Measurements from ENCODE around the gene ASAP3.

The ASAP3 gene

GRCh38 chr1:23475641-23476040, 8.3 kb downstream of the ASAP3 start:
- ATAC-seq (replicated peaks) (no peak), DNase-seq (no peak)
- Mint-ChIP-seq H3K4me3 (no peak overlapping the region), H3K4me1 (no peaks in the 10 kb centered on the region), H3K36me3 (no peaks in the 10 kb centered on the region), H3K9me3 (no peaks in the 10 kb centered on the region), H3K27ac (no peak overlapping the region), H3K27me3 (peaks cover 12 to 21% of the 10 kb centered on the region in 2 donors)

GRCh38 chr1:23475134-23475628, 8.8 kb downstream of the ASAP3 start:
- no peak for DNase-seq
- ATAC-seq (replicated peaks): no peak
- H3K9me3 Mint-ChIP-seq: no peaks in the 10 kb centered on the region
- peaks cover 12 to 19% of the 10 kb centered on the region in 2 donors for H3K27me3 Mint-ChIP-seq
- H3K4me1 Mint-ChIP-seq: no peaks in the 10 kb centered on the region
- H3K27ac Mint-ChIP-seq: no peak overlapping the region
- no peak overlapping the region for H3K4me3 Mint-ChIP-seq
- H3K36me3 Mint-ChIP-seq: no peaks in the 10 kb centered on the region

GRCh38 chr1:23473037-23473800, 10.8 kb downstream of the ASAP3 start:
- Mint-ChIP-seq H3K4me1 (no peaks in the 10 kb centered on the region), H3K4me3 (no peak overlapping the region), H3K9me3 (no peaks in the 10 kb centered on the region), H3K36me3 (no peaks in the 10 kb centered on the region), H3K27me3 (peaks cover 12 to 19% of the 10 kb centered on the region in 2 donors), H3K27ac (no peak overlapping the region)
- DNase-seq (no peak), ATAC-seq (replicated peaks) (no peak)

GRCh38 chr1:23472351-23473036, 11.5 kb downstream of the ASAP3 start:
- no peak overlapping the region for H3K4me3 Mint-ChIP-seq
- no peak overlapping the region for H3K27ac Mint-ChIP-seq
- no peak for DNase-seq
- no peaks in the 10 kb centered on the region for H3K4me1 Mint-ChIP-seq
- no peak for ATAC-seq (replicated peaks)
- no peaks in the 10 kb centered on the region for H3K9me3 Mint-ChIP-seq
- no peaks in the 10 kb centered on the region for H3K36me3 Mint-ChIP-seq
- H3K27me3 Mint-ChIP-seq: peaks cover 9 to 16% of the 10 kb centered on the region in 2 donors

GRCh38 chr1:23471473-23472075, 12.4 kb downstream of the ASAP3 start:
- no peak for DNase-seq
- H3K36me3 Mint-ChIP-seq: no peaks in the 10 kb centered on the region
- H3K4me3 Mint-ChIP-seq: no peak overlapping the region
- H3K9me3 Mint-ChIP-seq: no peaks in the 10 kb centered on the region
- no peaks in the 10 kb centered on the region for H3K4me1 Mint-ChIP-seq
- H3K27me3 Mint-ChIP-seq: peaks cover 5 to 10% of the 10 kb centered on the region in 2 donors
- H3K27ac Mint-ChIP-seq: no peak overlapping the region
- ATAC-seq (replicated peaks): no peak

- Mint-ChIP-seq H3K27me3 (peaks cover 0 to 8% of the 10 kb centered on the region in 2 donors), H3K27ac (no peak overlapping the region), H3K4me1 (no peaks in the 10 kb centered on the region), H3K4me3 (no peak overlapping the region), H3K9me3 (no peaks in the 10 kb centered on the region), H3K36me3 (no peaks in the 10 kb centered on the region)
- ATAC-seq (replicated peaks) (no peak), DNase-seq (no peak)
Observed at GRCh38 chr1:23470282-23471070, 13.5 kb downstream of the ASAP3 start.

GRCh38 chr1:23469372-23469982, 14.5 kb downstream of the ASAP3 start:
- ATAC-seq (replicated peaks): no peak
- no peaks in the 10 kb centered on the region for H3K4me1 Mint-ChIP-seq
- H3K27ac Mint-ChIP-seq: no peak overlapping the region
- H3K9me3 Mint-ChIP-seq: no peaks in the 10 kb centered on the region
- no peak for DNase-seq
- peaks cover 0 to 4% of the 10 kb centered on the region in 2 donors for H3K27me3 Mint-ChIP-seq
- H3K4me3 Mint-ChIP-seq: no peak overlapping the region
- no peaks in the 10 kb centered on the region for H3K36me3 Mint-ChIP-seq

- no peak overlapping the region for H3K4me3 Mint-ChIP-seq
- H3K36me3 Mint-ChIP-seq: no peaks in the 10 kb centered on the region
- DNase-seq (no peak), ATAC-seq (replicated peaks) (no peak)
- no peak overlapping the region for H3K27ac Mint-ChIP-seq
- no peaks in the 10 kb centered on the region for H3K4me1 Mint-ChIP-seq
- peaks cover 5 to 11% of the 10 kb centered on the region in 2 donors for H3K27me3 Mint-ChIP-seq
- peaks cover 0 to 1% of the 10 kb centered on the region in 2 donors for H3K9me3 Mint-ChIP-seq
Observed at GRCh38 chr1:23466423-23466989, 17.5 kb downstream of the ASAP3 start.

- peaks cover 0 to 1% of the 10 kb centered on the region in 2 donors for H3K9me3 Mint-ChIP-seq
- H3K27ac Mint-ChIP-seq: no peak overlapping the region
- H3K27me3 Mint-ChIP-seq: peaks cover 5 to 24% of the 10 kb centered on the region in 2 donors
- H3K36me3 Mint-ChIP-seq: no peaks in the 10 kb centered on the region
- DNase-seq (no peak), ATAC-seq (replicated peaks) (no peak)
- H3K4me1 Mint-ChIP-seq: no peaks in the 10 kb centered on the region
- no peak overlapping the region for H3K4me3 Mint-ChIP-seq
Observed at GRCh38 chr1:23463286-23463685, 20.7 kb downstream of the ASAP3 start.

GRCh38 chr1:23462766-23463165, 21.2 kb downstream of the ASAP3 start:
- DNase-seq (no peak), ATAC-seq (replicated peaks) (no peak)
- Mint-ChIP-seq H3K36me3 (no peaks in the 10 kb centered on the region), H3K9me3 (peaks cover 0 to 1% of the 10 kb centered on the region in 2 donors), H3K4me1 (no peaks in the 10 kb centered on the region), H3K4me3 (no peak overlapping the region), H3K27ac (no peak overlapping the region), H3K27me3 (peaks cover 7 to 29% of the 10 kb centered on the region in 2 donors)

- ATAC-seq (replicated peaks) (no peak), DNase-seq (no peak)
- Mint-ChIP-seq H3K36me3 (no peaks in the 10 kb centered on the region), H3K4me3 (no peak overlapping the region), H3K27me3 (peaks cover 15 to 41% of the 10 kb centered on the region in 2 donors), H3K27ac (no peak overlapping the region), H3K9me3 (peaks cover 0 to 1% of the 10 kb centered on the region in 2 donors), H3K4me1 (no peaks in the 10 kb centered on the region)
Observed at GRCh38 chr1:23461050-23461449, 22.9 kb downstream of the ASAP3 start.

- Mint-ChIP-seq H3K9me3 (peaks cover 0 to 1% of the 10 kb centered on the region in 2 donors), H3K36me3 (no peaks in the 10 kb centered on the region), H3K27ac (no peak overlapping the region), H3K4me3 (no peak overlapping the region), H3K27me3 (peaks cover 17 to 40% of the 10 kb centered on the region in 2 donors), H3K4me1 (no peaks in the 10 kb centered on the region)
- DNase-seq (no peak), ATAC-seq (replicated peaks) (no peak)
Observed at GRCh38 chr1:23460519-23460918, 23.5 kb downstream of the ASAP3 start.

- DNase-seq (no peak), ATAC-seq (replicated peaks) (no peak)
- no peak overlapping the region for H3K27ac Mint-ChIP-seq
- no peaks in the 10 kb centered on the region for H3K36me3 Mint-ChIP-seq
- no peaks in the 10 kb centered on the region for H3K4me1 Mint-ChIP-seq
- H3K9me3 Mint-ChIP-seq: peaks cover 0 to 1% of the 10 kb centered on the region in 2 donors
- peaks cover 22 to 47% of the 10 kb centered on the region in 2 donors for H3K27me3 Mint-ChIP-seq
- no peak overlapping the region for H3K4me3 Mint-ChIP-seq
Observed at GRCh38 chr1:23459338-23459757, 24.6 kb downstream of the ASAP3 start.

Data from stimulated activated naive B cell treated with anti-CD40 and anti-IgM and Interleukin-4, amounts not matched to agents 10 μg/mL and 1 μg/mL and 100 μg/mL, for 72 hours (primary cell).